NOMO-1 (cell line): ENCODE data around the gene KIF1A.

Experiments
- DNase-seq, 2 experiments: peaks; one replicate each; lab custom pipeline; 2025; ENCODE audit not compliant: unreplicated experiment in 2 of 2; lab: John Stamatoyannopoulos, UW

KIF1A gene

DNA sequence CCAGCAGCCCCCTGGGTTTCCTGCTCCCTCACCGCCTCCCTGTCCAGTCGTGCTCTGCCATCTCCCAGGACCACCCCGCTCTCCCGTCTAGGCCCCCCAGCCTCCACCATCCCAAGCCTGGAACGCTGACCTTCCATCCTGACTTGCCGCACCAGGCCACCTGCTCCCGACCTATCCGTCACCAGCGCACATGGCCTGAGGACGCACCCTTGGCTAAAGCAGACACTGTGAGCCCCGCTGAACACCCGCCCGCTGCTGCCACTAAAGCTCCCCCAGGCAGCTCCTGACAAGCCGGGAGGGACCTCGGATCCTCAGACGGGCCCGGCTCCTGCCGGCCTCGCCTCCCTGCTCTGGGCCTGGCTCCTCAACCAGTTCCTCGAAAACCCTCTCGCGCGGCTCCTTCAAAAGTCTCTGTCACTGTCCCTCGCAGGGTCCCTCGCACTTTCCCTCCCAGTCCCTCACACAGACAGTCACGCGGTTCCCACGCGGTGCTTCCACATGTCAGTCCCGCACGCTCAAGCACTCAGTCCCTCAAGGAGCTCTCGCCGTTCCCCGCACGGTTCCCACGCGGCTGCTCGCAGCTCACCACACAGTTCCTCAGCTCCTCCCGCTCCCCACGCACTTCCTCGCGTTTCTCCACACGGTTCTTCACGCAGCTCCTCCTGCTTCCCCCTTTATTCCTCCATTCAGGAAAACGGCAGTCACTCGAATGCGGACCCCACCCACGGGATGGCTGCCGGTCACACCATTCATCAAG, 42.4 kb downstream of the KIF1A start:
- DNase-seq, result no peak

GRCh38 chr2:240775905-240776304, 44.1 kb downstream of the KIF1A start:
- no peak for DNase-seq

- no peak for DNase-seq
Measured at GRCh38 chr2:240774856-240775255, 45.2 kb downstream of the KIF1A start.

DNA sequence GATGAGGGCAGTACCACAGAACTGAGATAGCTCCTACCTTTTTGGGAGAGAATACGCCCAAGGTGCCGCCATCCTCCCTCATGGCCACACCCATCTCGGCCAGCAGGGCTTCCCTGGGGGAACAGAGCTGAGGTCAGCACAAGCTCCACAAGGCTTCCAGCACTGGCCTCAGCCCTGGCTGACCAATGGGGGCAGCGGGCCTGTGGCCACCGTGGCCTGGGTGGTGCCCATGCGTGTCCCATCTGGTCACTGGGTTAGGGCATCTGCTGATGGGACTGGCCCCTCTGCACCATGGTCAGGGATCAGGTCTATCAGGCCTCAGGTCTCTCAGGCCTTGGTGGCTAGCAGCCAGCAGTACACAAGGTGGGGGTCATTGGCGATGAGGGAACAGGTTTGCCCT, 50.9 kb downstream of the KIF1A start:
- no peak for DNase-seq

DNA sequence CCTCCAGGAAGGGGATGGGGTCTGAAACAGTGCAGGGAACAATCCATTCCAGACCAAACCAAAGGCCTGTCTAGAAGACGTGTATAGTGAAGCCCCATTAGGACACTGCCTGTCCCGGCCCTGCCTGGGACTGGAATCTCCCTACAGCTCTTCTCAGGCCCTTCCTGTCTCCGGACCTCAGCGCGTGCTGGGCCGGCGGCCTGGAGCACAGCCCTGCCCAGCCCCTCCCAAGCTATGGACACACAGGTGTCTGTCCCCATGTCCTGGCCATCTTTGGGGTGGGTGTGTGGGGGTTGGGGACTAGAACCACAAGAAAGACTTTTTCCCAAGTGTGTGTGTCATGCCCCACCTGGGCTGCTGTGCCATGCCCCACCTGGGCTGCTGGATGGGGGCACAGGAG, 51.8 kb downstream of the KIF1A start:
- DNase-seq, result no peak

GRCh38 chr2:240767341-240767740, 52.7 kb downstream of the KIF1A start:
- no peak for DNase-seq

DNA sequence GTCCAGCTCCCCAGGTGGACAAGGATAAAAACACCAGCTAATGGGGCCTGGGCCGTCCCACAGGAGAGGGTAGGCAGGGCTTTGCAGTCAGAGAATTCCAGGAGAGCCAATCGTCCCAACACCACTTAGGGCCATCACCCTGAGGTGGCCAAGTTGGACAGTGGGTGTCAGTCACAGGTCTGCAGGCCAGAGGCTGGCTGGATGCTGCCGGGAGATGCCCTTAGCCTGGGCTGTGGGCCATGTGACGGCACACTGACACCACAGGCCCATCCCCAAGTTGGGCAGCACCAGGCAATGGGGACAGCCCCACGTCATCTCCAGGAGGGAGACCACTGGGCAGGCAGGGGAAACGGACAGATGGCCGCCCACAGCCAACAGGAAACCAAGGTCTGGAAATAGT, 53.9 kb downstream of the KIF1A start:
- DNase-seq, result no peak

DNA sequence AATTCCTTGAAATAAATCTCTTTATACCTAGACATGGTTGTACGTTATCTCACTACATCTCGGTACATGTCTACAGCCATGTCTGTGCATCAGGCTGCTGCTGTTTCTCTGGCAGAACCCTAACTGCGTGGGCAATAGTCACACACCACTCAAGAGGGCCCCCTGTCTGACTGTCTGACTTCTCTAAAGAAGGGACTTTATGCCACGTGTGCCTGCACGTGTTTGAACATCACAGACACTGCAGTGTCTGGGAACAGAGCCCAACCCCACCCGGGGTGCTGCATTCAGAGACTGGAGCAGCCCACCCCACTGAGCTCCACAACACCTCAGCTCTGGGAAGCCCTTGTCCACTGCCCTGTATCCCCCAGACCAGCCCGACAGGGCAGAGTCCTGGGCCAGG, 55.0 kb downstream of the KIF1A start:
- DNase-seq, result no peak

DNA sequence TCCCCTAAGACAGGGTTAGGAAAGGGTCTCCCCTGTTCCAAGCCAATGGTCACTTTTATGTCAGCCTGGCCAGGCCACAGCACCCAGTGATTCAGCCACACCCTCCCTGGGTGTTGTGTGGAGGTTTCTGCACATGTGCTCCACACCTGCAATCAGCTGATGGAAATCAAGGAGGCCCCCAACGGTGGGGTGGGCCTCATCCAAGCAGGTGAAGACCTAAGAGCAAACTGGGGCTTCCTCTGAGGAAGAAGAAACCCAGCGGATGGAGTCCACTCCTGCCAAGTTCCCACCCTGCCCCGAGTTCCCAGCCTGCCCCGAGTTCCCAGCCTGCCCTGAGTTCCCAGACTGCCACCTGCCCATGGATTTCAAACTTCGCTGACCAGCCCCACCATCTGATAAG, 55.4 kb downstream of the KIF1A start:
- DNase-seq, result no peak

- no peak for DNase-seq
Measured at GRCh38 chr2:240762971-240763370, 57.0 kb downstream of the KIF1A start.

- no peak for DNase-seq
Measured at GRCh38 chr2:240762249-240762648, 57.8 kb downstream of the KIF1A start.

- no peak for DNase-seq
Measured at GRCh38 chr2:240760576-240761246, 59.3 kb downstream of the KIF1A start.

GRCh38 chr2:240760121-240760520, 59.9 kb downstream of the KIF1A start:
- no peak for DNase-seq

DNA sequence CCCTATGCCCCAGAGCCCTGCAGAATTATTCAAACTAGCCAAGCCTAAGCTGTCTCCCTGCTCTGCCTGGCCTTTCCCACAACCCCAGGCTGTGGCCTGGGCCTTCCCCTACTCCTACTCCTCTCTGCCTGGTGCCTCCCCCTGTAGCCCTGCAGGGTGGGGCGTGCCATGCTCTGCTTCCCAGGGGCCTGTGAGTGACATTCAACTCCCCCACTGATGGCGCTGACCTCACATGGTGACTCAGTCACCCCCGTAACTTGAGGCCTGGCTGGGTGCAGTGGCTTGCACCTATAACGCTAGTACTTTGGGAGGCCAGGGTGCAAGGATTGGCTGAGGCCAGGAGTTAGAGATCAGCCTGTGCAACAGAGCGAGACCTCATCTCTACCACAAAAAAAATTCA, 60.6 kb downstream of the KIF1A start:
- no peak for DNase-seq

DNA sequence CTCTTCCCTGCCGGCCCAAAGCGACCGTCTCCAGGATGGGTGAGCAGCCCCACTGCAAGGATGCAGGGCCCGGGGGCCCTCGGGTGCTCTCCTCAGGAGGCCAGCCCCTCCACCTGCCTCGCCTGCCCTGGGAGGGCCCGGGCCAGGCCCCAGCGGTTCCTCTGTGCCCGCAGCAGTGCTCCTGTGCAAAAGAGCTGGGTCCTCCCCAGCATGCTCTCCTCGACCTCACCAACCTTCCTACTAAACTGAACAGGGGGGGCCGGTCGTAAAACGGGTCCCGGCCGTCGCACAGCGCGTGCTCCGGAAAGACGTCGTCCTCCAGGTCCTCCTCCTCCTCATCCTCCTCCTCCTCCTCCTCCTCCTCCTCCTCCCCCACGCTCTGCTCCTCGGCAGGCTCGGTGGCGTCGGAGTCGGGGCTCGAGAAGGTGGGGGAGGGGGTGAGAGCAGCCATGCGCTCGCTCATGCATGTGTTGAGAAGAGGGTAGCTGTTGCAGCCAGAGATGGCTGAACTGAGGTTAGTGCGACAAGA, 62.9 kb downstream of the KIF1A start:
- DNase-seq, result no peak

GRCh38 chr2:240752209-240752608, 67.8 kb downstream of the KIF1A start:
- DNase-seq, result no peak

DNA sequence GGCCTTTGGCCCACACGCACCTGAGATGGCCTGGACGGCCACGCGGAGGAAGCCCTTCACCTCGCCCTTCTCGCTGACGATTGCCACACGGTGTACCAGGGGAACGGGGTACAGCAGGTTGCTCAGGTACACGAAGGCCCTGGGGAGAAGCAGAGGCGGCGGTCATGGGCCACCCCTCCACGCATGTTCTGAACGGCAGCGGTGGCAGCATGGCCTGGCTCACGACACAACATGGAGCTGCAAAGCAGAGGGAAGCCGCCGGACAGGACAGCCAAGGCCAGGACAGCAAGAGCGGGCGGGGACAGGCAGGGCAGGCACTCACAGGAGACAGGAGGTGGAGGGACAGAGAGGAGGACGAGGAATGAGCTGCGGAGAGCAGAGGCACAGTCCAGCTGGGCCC, 69.6 kb downstream of the KIF1A start:
- no peak for DNase-seq

- no peak for DNase-seq
Measured at GRCh38 chr2:240749516-240749915, 70.5 kb downstream of the KIF1A start.

GRCh38 chr2:240747256-240747655, 72.8 kb downstream of the KIF1A start:
- no peak for DNase-seq

DNA sequence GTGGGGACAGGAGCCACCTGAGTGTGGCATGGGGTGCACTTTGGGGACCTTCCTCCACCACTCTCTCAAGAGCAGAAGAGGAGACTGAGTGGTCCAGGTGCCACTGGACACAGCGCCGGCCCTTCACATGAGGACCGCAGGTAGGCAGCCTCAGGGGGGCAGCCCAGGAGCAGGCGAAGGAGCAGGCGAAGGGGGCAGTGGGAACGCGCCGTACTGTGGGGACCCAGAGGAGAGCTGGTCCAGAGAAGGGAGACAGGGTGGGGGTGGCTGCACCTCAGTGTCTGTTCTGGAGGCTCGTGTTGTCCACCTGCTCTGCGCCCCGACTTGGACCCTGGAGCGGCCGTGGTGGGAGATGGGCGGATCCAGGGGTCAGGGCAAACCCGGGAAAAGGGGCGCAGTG, 73.3 kb downstream of the KIF1A start:
- DNase-seq, result no peak

DNA sequence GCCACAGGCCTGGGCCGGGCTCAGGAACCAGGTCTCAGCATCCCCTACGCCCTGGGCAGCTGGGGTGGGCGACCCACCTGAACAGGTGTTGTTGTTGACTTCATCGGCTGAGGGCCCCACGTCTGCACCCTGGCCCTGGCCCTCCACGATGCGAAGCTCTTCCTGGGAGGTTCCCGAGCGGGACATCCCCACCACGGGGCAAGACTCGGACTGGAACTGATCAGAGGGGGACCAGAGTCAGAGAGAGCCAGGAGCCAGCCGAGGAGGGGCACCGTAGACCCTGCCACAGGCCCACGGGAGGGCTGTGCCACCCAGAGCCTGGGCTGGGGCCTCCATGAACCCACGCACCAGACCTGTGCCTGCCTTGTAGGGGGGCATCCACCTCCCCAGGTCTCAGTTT, 74.1 kb downstream of the KIF1A start:
- no peak for DNase-seq

GRCh38 chr2:240745456-240745855, 74.6 kb downstream of the KIF1A start:
- DNase-seq, result no peak
